ENCODE results near the gene ATAD3B.

Gene ATAD3B

GRCh38 chr1:1543706-1544099, 72.1 kb downstream of the ATAD3B start:
- no peak for DNase-seq (ENCODE audit: low read depth in 1 of 2, low spot score in 1 of 2)
- Histone ChIP-seq H3K4me3 (replicated peaks; ENCODE audit: insufficient read depth, low read length) (no peak overlapping the region), H3K27me3 (ENCODE audit: insufficient read depth, poor library complexity, severe bottlenecking) (no peaks in the 10 kb centered on the region), H3K27ac (replicated peaks) (no peak overlapping the region)
- no peak for TF ChIP-seq CTCF (IDR thresholded peaks at IDR 0.05; ENCODE audit: insufficient read depth, low read length)
- TF ChIP-seq, protein P1, sequence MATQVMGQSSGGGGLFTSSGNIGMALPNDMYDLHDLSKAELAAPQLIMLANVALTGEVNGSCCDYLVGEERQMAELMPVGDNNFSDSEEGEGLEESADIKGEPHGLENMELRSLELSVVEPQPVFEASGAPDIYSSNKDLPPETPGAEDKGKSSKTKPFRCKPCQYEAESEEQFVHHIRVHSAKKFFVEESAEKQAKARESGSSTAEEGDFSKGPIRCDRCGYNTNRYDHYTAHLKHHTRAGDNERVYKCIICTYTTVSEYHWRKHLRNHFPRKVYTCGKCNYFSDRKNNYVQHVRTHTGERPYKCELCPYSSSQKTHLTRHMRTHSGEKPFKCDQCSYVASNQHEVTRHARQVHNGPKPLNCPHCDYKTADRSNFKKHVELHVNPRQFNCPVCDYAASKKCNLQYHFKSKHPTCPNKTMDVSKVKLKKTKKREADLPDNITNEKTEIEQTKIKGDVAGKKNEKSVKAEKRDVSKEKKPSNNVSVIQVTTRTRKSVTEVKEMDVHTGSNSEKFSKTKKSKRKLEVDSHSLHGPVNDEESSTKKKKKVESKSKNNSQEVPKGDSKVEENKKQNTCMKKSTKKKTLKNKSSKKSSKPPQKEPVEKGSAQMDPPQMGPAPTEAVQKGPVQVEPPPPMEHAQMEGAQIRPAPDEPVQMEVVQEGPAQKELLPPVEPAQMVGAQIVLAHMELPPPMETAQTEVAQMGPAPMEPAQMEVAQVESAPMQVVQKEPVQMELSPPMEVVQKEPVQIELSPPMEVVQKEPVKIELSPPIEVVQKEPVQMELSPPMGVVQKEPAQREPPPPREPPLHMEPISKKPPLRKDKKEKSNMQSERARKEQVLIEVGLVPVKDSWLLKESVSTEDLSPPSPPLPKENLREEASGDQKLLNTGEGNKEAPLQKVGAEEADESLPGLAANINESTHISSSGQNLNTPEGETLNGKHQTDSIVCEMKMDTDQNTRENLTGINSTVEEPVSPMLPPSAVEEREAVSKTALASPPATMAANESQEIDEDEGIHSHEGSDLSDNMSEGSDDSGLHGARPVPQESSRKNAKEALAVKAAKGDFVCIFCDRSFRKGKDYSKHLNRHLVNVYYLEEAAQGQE (IDR thresholded peaks at IDR 0.05; ENCODE audit: insufficient replicate concordance, low read depth), result no peak
- no peak for TF ChIP-seq SPI1 (IDR thresholded peaks at IDR 0.05; ENCODE audit: borderline replicate concordance, low read depth)
- TF ChIP-seq POLR2AphosphoS5 (IDR thresholded peaks at IDR 0.05; ENCODE audit: low read depth), result no peak; the same call in 1 of the 2 replicates

DNA sequence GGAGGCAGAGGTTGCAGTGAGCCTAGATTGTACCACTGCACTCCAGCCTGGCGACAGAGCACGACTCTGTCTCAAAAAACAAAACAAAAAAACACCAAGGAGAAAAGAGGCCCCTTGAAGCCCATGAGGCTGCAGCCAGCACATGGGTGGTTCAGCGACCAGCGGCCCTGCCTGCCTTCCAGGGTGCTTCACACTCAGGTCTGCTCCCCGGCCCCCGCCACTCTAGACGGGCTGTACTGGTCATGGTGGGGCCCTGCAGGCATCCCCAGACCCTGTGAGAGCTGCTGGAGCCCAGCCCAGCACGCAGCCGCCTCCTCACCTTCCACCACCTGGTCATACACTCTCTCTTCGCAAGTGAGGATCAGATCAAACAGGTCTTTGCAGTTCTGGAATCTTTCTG, 73.0 kb downstream of the ATAD3B start:
- DNase-seq (ENCODE audit: low read depth in 1 of 2, low spot score in 1 of 2), result no peak
- TF ChIP-seq GABPA (IDR thresholded peaks at IDR 0.05; ENCODE audit: low read depth), result no peak
- TF ChIP-seq, protein P1 (IDR thresholded peaks at IDR 0.05; ENCODE audit: insufficient replicate concordance, low read depth), result no peak
- TF ChIP-seq SPI1 (IDR thresholded peaks at IDR 0.05; ENCODE audit: borderline replicate concordance, low read depth), result no peak
- no peak for TF ChIP-seq POLR2AphosphoS5 (IDR thresholded peaks at IDR 0.05; ENCODE audit: low read depth)
- TF ChIP-seq CTCF (IDR thresholded peaks at IDR 0.05; ENCODE audit: insufficient read depth, low read length), result no peak
- no peak overlapping the region for H3K4me3 ChIP-seq (replicated peaks; ENCODE audit: insufficient read depth, low read length)

More for the DNA sequence above, 73.0 kb downstream of the ATAD3B start:
- Histone ChIP-seq H3K27me3 (ENCODE audit: insufficient read depth, poor library complexity, severe bottlenecking) (no peaks in the 10 kb centered on the region), H3K27ac (replicated peaks) (no peak overlapping the region)
